ENCODE data around the gene LHX5. TPM values are rescaled to one million over a fixed set of nuclear protein-coding genes. Genes with fewer than 3 reads are reported as not detected.
"Not testable (repeated sequence)": the region's sequence is repeated elsewhere in the genome, so short reads cannot be mapped to it uniquely, and the experiment has no call there.

The LHX5 gene
- total RNA-seq, 1 donor = not detected

DNA sequence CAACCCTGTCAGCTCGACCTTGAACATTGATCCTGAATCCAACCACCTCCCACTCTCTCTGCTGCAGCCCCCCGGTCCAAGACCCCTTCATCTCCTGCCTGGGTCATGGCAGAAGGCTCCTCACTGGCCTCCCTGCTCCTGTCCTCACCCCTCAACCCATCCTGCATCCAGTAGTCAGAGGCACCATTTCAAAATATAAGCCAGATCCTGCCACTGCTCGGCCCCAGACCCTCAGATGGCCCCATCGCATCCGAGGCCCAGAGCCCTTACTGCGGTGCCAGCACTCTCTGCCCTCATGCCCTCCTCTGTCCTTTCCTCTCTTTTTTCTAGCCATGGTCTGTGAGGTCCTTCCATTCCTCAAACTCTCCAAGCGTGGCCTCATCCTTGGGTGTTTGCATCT, 34.3 kb upstream of the LHX5 start:
- no peak for DNase-seq (ENCODE audit: low read depth)
- TF ChIP-seq, protein P1, sequence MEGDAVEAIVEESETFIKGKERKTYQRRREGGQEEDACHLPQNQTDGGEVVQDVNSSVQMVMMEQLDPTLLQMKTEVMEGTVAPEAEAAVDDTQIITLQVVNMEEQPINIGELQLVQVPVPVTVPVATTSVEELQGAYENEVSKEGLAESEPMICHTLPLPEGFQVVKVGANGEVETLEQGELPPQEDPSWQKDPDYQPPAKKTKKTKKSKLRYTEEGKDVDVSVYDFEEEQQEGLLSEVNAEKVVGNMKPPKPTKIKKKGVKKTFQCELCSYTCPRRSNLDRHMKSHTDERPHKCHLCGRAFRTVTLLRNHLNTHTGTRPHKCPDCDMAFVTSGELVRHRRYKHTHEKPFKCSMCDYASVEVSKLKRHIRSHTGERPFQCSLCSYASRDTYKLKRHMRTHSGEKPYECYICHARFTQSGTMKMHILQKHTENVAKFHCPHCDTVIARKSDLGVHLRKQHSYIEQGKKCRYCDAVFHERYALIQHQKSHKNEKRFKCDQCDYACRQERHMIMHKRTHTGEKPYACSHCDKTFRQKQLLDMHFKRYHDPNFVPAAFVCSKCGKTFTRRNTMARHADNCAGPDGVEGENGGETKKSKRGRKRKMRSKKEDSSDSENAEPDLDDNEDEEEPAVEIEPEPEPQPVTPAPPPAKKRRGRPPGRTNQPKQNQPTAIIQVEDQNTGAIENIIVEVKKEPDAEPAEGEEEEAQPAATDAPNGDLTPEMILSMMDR (IDR thresholded peaks at IDR 0.05; ENCODE audit: insufficient read depth, low read depth, low read length) = no peak
- no peak overlapping the region for H3K4me3 ChIP-seq (ENCODE audit: low read depth, low read length)

DNA sequence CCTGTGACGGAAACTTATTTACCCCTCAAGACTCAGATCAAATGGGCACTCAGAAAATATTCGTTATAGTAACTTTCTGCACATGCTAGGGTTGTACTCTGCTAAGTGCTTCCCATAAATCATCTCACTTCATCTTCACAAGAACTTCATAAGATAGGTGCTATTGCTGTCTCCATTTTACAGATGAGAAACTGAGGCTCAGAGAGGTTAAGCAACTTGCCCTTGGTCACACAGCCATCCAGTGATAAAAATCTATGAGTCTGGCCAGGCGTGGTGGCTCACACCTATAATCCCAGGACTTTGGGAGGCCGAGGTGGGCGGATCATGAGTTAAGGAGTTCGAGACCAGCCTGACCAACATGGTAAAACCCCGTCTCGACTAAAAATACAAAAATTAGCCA, 33.2 kb upstream of the LHX5 start:
- no peak for DNase-seq (ENCODE audit: low read depth)
- TF ChIP-seq, protein P1 (IDR thresholded peaks at IDR 0.05; ENCODE audit: insufficient read depth, low read depth, low read length) = no peak

DNA sequence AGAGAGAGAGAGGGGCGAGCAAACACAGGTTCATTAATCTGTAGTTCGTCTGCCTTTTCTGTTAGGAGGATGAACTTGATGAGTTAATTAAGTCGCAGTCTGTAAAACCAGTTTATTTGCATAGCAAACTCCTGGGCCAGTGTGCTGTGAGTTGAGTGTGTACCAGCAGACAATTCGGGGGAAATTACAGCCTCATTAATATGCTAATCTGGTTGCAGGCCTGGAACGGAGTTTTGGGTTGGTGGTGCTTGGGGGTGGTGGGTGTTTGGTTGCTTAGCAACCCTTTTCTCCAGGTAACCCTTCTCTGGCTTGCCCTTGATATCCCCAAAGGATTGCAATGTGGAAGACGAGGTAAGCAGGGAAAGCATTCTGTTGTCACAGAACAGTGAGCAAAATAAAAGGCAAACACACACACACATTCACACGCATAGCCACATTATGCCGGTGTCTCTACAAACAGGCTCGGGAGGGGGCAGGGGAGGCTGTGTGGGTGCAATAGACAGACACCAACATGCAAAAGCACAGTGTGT, 29.2 kb upstream of the LHX5 start:
- DNase-seq (ENCODE audit: low read depth) = no peak
- TF ChIP-seq, protein P1 (IDR thresholded peaks at IDR 0.05; ENCODE audit: insufficient read depth, low read depth, low read length) = no peak
- H3K4me3 ChIP-seq (ENCODE audit: low read depth, low read length) = no peak overlapping the region

More for the DNA sequence above, 33.2 kb upstream of the LHX5 start:
- H3K4me3 ChIP-seq (ENCODE audit: low read depth, low read length) = no peak overlapping the region

DNA sequence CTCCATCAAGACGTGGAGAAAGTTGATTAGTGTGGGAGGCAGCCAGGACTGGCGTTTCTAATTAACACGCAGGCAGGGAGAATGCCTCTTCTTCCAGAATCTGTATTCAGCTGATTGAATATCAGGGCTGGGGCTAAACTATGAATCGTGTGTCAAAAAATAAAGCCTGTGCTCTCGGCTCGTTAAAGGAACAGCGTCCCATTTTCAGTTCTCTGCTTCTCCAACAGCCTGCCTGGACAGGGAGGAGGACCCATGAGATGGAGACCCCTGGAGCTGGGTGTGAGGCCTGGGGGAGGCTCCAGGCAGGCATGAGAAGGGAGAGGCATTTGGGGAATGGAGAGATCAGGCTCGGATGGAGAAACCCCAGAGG, 28.6 kb upstream of the LHX5 start:
- TF ChIP-seq, protein P1 (IDR thresholded peaks at IDR 0.05; ENCODE audit: insufficient read depth, low read depth, low read length) = no peak
- H3K4me3 ChIP-seq (ENCODE audit: low read depth, low read length) = no peak overlapping the region
- DNase-seq (ENCODE audit: low read depth) = no peak

DNA sequence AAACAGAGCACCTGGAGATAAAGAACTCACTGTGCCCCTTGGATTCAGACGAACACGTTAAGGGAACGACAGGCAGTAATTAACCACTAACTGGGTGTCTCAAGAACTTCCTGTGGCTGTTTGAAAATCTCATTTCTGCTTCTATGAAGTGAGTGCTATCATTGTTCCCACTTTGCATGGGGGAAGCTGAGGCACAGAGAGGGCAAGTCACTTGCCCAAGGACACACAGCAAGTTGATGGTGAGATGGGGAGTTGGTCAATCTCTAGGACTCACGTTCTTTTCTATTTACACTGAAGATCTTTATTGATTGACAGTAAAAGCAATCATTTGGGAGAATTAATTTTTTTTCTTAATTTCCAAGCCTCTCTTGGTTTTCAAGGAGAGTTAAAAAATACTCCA, 26.8 kb upstream of the LHX5 start:
- TF ChIP-seq, protein P1 (IDR thresholded peaks at IDR 0.05; ENCODE audit: insufficient read depth, low read depth, low read length) = no peak
- no peak for DNase-seq (ENCODE audit: low read depth)
- H3K4me3 ChIP-seq (ENCODE audit: low read depth, low read length) = no peak overlapping the region

DNA sequence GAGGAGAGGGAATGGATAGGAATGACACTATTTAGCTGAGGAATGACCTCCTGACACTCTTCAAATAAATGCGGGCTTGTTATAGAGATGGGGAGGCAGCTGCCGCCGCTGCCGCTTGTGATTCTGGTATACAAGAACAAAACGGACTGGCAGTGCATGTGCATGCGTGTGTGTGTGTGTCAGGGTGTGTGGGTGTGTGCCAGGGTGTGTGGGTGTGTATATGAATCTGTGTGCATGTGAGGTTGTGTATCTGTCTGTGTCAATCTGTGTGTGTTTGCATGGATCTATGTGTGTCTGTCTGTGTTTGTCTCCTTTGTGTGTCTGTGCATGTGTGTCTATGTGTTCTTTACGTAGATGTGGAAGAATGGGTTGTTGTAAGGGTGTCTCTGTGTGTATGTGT, 26.0 kb upstream of the LHX5 start:
- DNase-seq (ENCODE audit: low read depth) = no peak
- TF ChIP-seq, protein P1 (IDR thresholded peaks at IDR 0.05; ENCODE audit: insufficient read depth, low read depth, low read length) = no peak
- no peak overlapping the region for H3K4me3 ChIP-seq (ENCODE audit: low read depth, low read length)

DNA sequence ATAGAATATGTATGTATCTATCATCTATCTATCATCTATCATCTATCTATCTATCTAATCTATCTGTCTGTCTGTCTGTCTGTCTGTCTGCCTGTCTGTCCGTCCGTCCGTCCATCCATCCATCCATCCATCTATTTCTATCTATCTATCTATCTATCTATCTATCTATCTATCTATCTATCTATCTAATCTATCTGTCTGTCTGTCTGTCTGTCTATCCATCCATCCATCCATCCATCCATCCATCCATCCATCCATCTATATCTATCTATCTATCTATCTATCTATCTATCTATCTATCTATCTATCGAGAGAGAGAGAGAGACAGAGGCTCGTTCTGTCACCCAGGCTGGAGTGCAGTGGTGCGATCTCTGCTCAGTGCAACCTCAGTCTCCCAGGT, 24.3 kb upstream of the LHX5 start:
- H3K4me3 ChIP-seq (ENCODE audit: low read depth, low read length); DNase-seq (ENCODE audit: low read depth): not testable (repeated sequence)
